CD14-positive monocyte (primary cell): ENCODE data around the gene SERINC2. TPM values are rescaled to one million over a fixed set of nuclear protein-coding genes. Genes with fewer than 3 reads are reported as not detected.
A peak's percentile ranks its signal among the peaks of the same experiment; 100 is the strongest.

ENCODE experiments used
- DNase-seq, 3 donors: peaks; one replicate each; pipeline ENCODE4 v3.0.0-alpha.2; 2011 to 2022
- H2AFZ ChIP-seq: 2 replicates; pipeline ENCODE4 v1.6.0; 2012; ENCODE audit warnings: mild to moderate bottlenecking, low read depth, low read length, inconsistent platforms; ENCODE audit not compliant: insufficient read depth, poor library complexity, severe bottlenecking
- H3K27ac ChIP-seq, 2 donors: 1 replicate in 1 of 2; 2 replicates in 1 of 2; pipeline ENCODE4 v1.5.1; 2012 to 2013; ENCODE audit warnings: low read length in 2 of 2, control low read depth in 1 of 2, inconsistent platforms in 1 of 2, low read depth in 1 of 2, mild to moderate bottlenecking in 1 of 2
- H3K27me3 ChIP-seq, 2 donors: one replicate each; pipeline versions ENCODE4 v1.6.0 to v1.6.1; 2011 to 2013; ENCODE audit warnings: low read length in 2 of 2; ENCODE audit not compliant: control insufficient read depth in 2 of 2, insufficient read depth in 2 of 2
- H3K36me3 ChIP-seq, 2 donors: replicated peaks in 1 of 2; 1 replicate in 1 of 2; 2 replicates in 1 of 2; pipeline versions ENCODE4 v1.5.1 to v1.6.1; 2012 to 2013; ENCODE audit warnings: low read length in 2 of 2, control low read depth in 1 of 2, inconsistent platforms in 1 of 2, mild to moderate bottlenecking in 1 of 2; ENCODE audit not compliant: insufficient read depth in 2 of 2, control insufficient read depth in 1 of 2
- H3K4me1 ChIP-seq, 2 donors: 1 replicate in 1 of 2; 2 replicates in 1 of 2; pipeline versions ENCODE4 v1.5.1 to v1.6.1; 2012 to 2013; ENCODE audit warnings: low read length in 2 of 2, control low read depth in 1 of 2, inconsistent platforms in 1 of 2, mild to moderate bottlenecking in 1 of 2, moderate library complexity in 1 of 2; ENCODE audit not compliant: insufficient read depth in 2 of 2, control insufficient read depth in 1 of 2
- H3K4me2 ChIP-seq: replicated peaks from 2 replicates; pipeline ENCODE3; 2012; ENCODE audit warnings: low read length, moderate library complexity, mild to moderate bottlenecking; ENCODE audit not compliant: poor library complexity, severe bottlenecking; ENCODE audit errors: extremely low read depth
- H3K4me3 ChIP-seq, 3 experiments: fragments of 200-600 bp in 1 of 3; sonication (generic) in 1 of 3; replicated peaks in 1 of 3; 1 replicate in 2 of 3; 2 replicates in 1 of 3; pipeline ENCODE4 v1.5.1; 2011 to 2013; ENCODE audit warnings: low read length in 3 of 3, mild to moderate bottlenecking in 3 of 3, control low read depth in 2 of 3, low read depth in 2 of 3, inconsistent platforms in 1 of 3, moderate library complexity in 1 of 3
- H3K79me2 ChIP-seq: 2 replicates; pipeline ENCODE4 v1.6.0; 2012; ENCODE audit warnings: mild to moderate bottlenecking, control low read depth, inconsistent platforms, low read length, moderate library complexity; ENCODE audit not compliant: insufficient read depth
- H3K9ac ChIP-seq: 2 replicates; pipeline ENCODE4 v1.6.0; 2017; ENCODE audit warnings: low read length, mild to moderate bottlenecking; ENCODE audit not compliant: insufficient read depth, poor library complexity, severe bottlenecking
- H3K9me3 ChIP-seq, 2 donors: replicated peaks in 1 of 2; 1 replicate in 1 of 2; 2 replicates in 1 of 2; pipeline versions ENCODE4 v1.5.1 to v1.6.1; 2012 to 2013; ENCODE audit warnings: low read length in 2 of 2, control low read depth in 1 of 2; ENCODE audit not compliant: control insufficient read depth in 1 of 2, insufficient read depth in 1 of 2
- H4K20me1 ChIP-seq: 2 replicates; pipeline ENCODE4 v1.6.0; 2012; ENCODE audit warnings: mild to moderate bottlenecking, low read length, control low read depth, moderate library complexity; ENCODE audit not compliant: insufficient read depth
- H3K27ac Mint-ChIP-seq, 7 donors: one replicate each; pipeline ENCODE4 v1.8.0; 2020; ENCODE audit warnings: mild to moderate bottlenecking in 7 of 7, mixed read lengths in 7 of 7, moderate library complexity in 6 of 7, inconsistent platforms in 2 of 7
- H3K27me3 Mint-ChIP-seq, 3 donors: one replicate each; pipeline ENCODE4 v1.8.0; 2021 to 2022; ENCODE audit warnings: low read depth in 3 of 3, mild to moderate bottlenecking in 3 of 3, mixed read lengths in 3 of 3, moderate library complexity in 3 of 3, inconsistent platforms in 1 of 3
- H3K36me3 Mint-ChIP-seq, 2 donors: one replicate each; pipeline ENCODE4 v1.8.0; 2020; ENCODE audit warnings: mixed read lengths in 2 of 2, inconsistent platforms in 1 of 2, mild to moderate bottlenecking in 1 of 2
- H3K4me1 Mint-ChIP-seq: one replicate; pipeline ENCODE4 v1.8.0; 2020; ENCODE audit warnings: mild to moderate bottlenecking, mixed read lengths
- H3K4me3 Mint-ChIP-seq, 2 donors: one replicate each; pipeline ENCODE4 v1.8.0; 2020; ENCODE audit warnings: mild to moderate bottlenecking in 2 of 2, mixed read lengths in 2 of 2, moderate library complexity in 1 of 2
- H3K9me3 Mint-ChIP-seq, 7 donors: one replicate each; pipeline ENCODE4 v1.8.0; 2020 to 2022; ENCODE audit warnings: mixed read lengths in 7 of 7, mild to moderate bottlenecking in 6 of 7, moderate library complexity in 6 of 7, inconsistent platforms in 2 of 7
- WGBS: methylation state at CpG from one replicate; pipeline ENCODE4 v1.1.5; 2013; ENCODE audit warnings: missing lambda C conversion rate; ENCODE audit not compliant: insufficient coverage; 5-methylcytosine and 5-hydroxymethylcytosine counted together
- intact Hi-C, 2 donors: fragments of 100-400 bp; cut with micrococcal nuclease; formaldehyde crosslinking; loops; one replicate each; pipeline versions ENCODE4 v1.15.0 to v1.15.1; 2023
- polyA plus RNA-seq, 3 donors: library from polyadenylated mRNA; depleted of rRNA in 1 of 3; unstranded in 2 of 3; stranded (reverse) in 1 of 3; fragments of 300-500 nt in 2 of 3; fragments of >200 nt in 1 of 3; fragmentation: Illumina TruSeq in 2 of 3; gene quantifications; 1 replicate in 2 of 3; 2 replicates in 1 of 3; pipeline ENCODE4 v1.2.3, GENCODE V29; 2012 to 2021
- TF ChIP-seq, protein P1 (sequence below): fragments of 200-600 bp; IDR thresholded peaks from one replicate; pipeline ENCODE4 v1.8.0; 2022; ENCODE audit warnings: antibody characterized with exemption, mild to moderate bottlenecking

SERINC2 gene
- polyA plus RNA-seq, 3 donors = 4.1 to 12.6 (median 7.8) TPM

DNA sequence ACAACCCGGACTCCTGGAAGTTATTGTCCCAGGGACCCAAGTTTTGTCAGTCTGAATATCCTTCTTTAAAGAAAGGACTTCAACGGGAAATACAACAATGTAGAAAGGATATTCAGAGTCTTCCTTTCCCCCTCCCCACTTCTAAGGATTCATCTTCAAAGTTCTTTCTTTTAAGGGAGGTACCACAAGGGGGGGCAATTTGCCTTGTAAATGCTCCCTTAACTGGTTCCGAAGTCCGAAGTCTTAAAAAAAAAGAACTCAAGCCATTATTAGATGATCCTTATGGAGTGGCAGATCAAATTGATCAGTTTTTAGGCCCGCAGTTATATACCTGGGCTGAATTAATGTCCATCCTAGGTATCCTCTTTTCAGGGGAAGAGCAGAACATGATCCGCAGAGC lies 47.0 kb downstream of the SERINC2 start:
- Mint-ChIP-seq H3K4me1 (no peaks in the 10 kb centered on the region), H3K27ac (no peak overlapping the region), H3K9me3 (peaks cover 31 to 65% (median 53%) of the 10 kb centered on the region in 7 donors), H3K36me3 (peaks cover 0 to 4% of the 10 kb centered on the region in 2 donors), H3K4me3 (no peak overlapping the region), H3K27me3 (peaks cover 0 to 3% (median 0%) of the 10 kb centered on the region in 3 donors)
- Histone ChIP-seq H3K4me2 (no peak overlapping the region), H3K27me3 (no peaks in the 10 kb centered on the region), H3K79me2 (no peaks in the 10 kb centered on the region), H4K20me1 (no peaks in the 10 kb centered on the region), H3K4me3 (no peak overlapping the region), H2AFZ (no peak overlapping the region), H3K4me1 (no peaks in the 10 kb centered on the region), H3K9me3 (peaks cover 33 to 49% of the 10 kb centered on the region in 2 donors), H3K27ac (no peak overlapping the region), H3K9ac (no peak overlapping the region), H3K36me3 (no peaks in the 10 kb centered on the region)
- intact Hi-C loops = loop anchor here in 1 of 2 donors (5.0 kb wide), 1 partner anchor 82 kb away; no protein-coding TSS in a partner anchor
- peak in 1 of 3 donors; percentile 20 for DNase-seq
- TF ChIP-seq, protein P1, sequence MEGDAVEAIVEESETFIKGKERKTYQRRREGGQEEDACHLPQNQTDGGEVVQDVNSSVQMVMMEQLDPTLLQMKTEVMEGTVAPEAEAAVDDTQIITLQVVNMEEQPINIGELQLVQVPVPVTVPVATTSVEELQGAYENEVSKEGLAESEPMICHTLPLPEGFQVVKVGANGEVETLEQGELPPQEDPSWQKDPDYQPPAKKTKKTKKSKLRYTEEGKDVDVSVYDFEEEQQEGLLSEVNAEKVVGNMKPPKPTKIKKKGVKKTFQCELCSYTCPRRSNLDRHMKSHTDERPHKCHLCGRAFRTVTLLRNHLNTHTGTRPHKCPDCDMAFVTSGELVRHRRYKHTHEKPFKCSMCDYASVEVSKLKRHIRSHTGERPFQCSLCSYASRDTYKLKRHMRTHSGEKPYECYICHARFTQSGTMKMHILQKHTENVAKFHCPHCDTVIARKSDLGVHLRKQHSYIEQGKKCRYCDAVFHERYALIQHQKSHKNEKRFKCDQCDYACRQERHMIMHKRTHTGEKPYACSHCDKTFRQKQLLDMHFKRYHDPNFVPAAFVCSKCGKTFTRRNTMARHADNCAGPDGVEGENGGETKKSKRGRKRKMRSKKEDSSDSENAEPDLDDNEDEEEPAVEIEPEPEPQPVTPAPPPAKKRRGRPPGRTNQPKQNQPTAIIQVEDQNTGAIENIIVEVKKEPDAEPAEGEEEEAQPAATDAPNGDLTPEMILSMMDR = peak; percentile 20
- 57% methylated on average over 1 of the region's 6 CpGs for WGBS

DNA sequence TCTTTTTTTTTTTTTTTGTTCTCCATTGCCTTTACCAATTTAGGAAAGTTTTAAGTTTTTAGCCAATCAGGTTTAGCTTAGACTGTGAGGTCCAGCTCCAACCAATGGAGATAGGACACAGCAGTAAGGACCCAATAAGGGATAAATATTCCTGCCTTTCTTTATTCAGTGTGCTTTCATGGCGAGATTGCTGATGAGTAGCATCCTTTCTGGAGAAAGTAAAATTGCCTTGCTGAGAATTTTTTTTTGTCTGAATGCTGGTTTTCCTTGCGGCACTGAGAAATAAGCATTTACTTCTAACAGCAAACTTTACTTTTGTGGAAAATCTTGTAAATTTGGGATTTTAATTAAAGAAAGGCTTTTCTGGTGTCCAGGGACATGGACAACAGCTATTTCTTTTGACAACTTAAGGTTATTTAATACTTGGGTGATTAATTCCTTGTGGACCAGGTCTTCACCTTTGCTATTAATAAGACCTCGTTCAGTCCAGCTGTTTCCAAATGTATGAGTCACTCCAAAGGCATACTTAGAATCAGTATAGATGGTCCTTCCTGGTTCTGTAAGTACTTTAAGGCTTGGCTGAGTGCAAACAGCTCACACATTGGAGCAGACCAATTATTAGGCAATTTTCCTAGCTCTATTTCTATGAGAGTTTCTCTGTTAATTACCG lies 54.1 kb downstream of the SERINC2 start:
- peaks cover 0 to 8% (median 0%) of the 10 kb centered on the region in 3 donors for H3K27me3 Mint-ChIP-seq
- no peaks in the 10 kb centered on the region for H4K20me1 ChIP-seq
- no peak overlapping the region for H3K4me2 ChIP-seq
- no peak overlapping the region for H3K4me3 Mint-ChIP-seq
- TF ChIP-seq, protein P1 = no peak
- peaks cover 1% of the 10 kb centered on the region for H3K4me1 Mint-ChIP-seq
- no peak overlapping the region for H3K4me3 ChIP-seq
- DNase-seq = no peak
- no peak overlapping the region for H3K27ac ChIP-seq
- H3K9me3 Mint-ChIP-seq = peaks cover 21 to 52% (median 43%) of the 10 kb centered on the region in 7 donors
- 86% methylated on average over 1 of the region's 4 CpGs for WGBS
- H3K4me1 ChIP-seq = no peaks in the 10 kb centered on the region
- H3K9ac ChIP-seq = no peak overlapping the region
- no peaks in the 10 kb centered on the region for H3K27me3 ChIP-seq
- intact Hi-C loops = no loop called here
- H3K27ac Mint-ChIP-seq = no peak overlapping the region
- peaks cover 21% of the 10 kb centered on the region in 2 donors for H3K9me3 ChIP-seq
- H3K79me2 ChIP-seq = no peaks in the 10 kb centered on the region
- no peak overlapping the region for H2AFZ ChIP-seq
- H3K36me3 Mint-ChIP-seq = peaks cover 0 to 3% of the 10 kb centered on the region in 2 donors
- H3K36me3 ChIP-seq = no peaks in the 10 kb centered on the region
